Tibial artery (tissue), 4 donors: Measurements from ENCODE around the gene KRT23.

Experiments
- DNase-seq, 2 donors: peaks; one replicate each; pipeline ENCODE4 v3.0.0-alpha.2; 2019
- H3K27ac ChIP-seq, 2 donors: fragments of 200-600 bp; sonication (generic) in 1 of 2; 1 replicate in 1 of 2; 2 replicates in 1 of 2; pipeline ENCODE4 v1.5.1; 2018 to 2019; ENCODE audit warnings: mild to moderate bottlenecking in 1 of 2
- H3K27me3 ChIP-seq, 2 donors: fragments of 200-600 bp; sonication (generic) in 1 of 2; one replicate each; pipeline versions ENCODE4 v1.5.1 to v1.6.0; 2016 to 2019
- H3K36me3 ChIP-seq, 3 donors: fragments of 200-600 bp; sonication (generic) in 2 of 3; one replicate each; pipeline ENCODE4 v1.5.1; 2016 to 2019; ENCODE audit warnings: mild to moderate bottlenecking in 2 of 3
- H3K4me1 ChIP-seq, 4 donors: fragments of 200-600 bp; sonication (generic) in 2 of 4; 1 replicate in 3 of 4; 2 replicates in 1 of 4; pipeline ENCODE4 v1.5.1; 2016 to 2019
- H3K4me3 ChIP-seq, 2 donors: fragments of 200-600 bp; sonication (generic) in 1 of 2; 1 replicate in 1 of 2; 2 replicates in 1 of 2; pipeline ENCODE4 v1.5.1; 2018 to 2019; ENCODE audit warnings: mild to moderate bottlenecking in 2 of 2
- H3K9me3 ChIP-seq, 3 donors: fragments of 200-600 bp; sonication (generic) in 1 of 3; one replicate each; pipeline ENCODE4 v1.5.1; 2016 to 2019
- CTCF ChIP-seq, 2 experiments: fragments of 200-600 bp in 1 of 2; fragments of 450-650 bp in 1 of 2; IDR thresholded peaks; one replicate each; pipeline ENCODE4 v1.5.1; 2017 to 2019; ENCODE audit warnings: antibody characterized with exemption in 2 of 2, mild to moderate bottlenecking in 1 of 2, moderate library complexity in 1 of 2
- intact Hi-C: fragments of 100-400 bp; cut with DNase I; formaldehyde crosslinking; loops from one replicate; pipeline ENCODE4 v1.15.0; 2023; ENCODE audit warnings: low total_unique reads

KRT23 gene

GRCh38 chr17:40980117-40980516 lies 42.7 kb upstream of the KRT23 start:
- intact Hi-C loops: no loop called here
- no peak overlapping the region for H3K27ac ChIP-seq
- no peak for TF ChIP-seq CTCF (IDR thresholded peaks at IDR 0.05)

GRCh38 chr17:40978575-40979151 lies 41.2 kb upstream of the KRT23 start:
- intact Hi-C loops: no loop called here

More at GRCh38 chr17:40980117-40980516, 42.7 kb upstream of the KRT23 start:
- no peaks in the 10 kb centered on the region for H3K9me3 ChIP-seq
- H3K4me3 ChIP-seq: no peak overlapping the region
- no peaks in the 10 kb centered on the region for H3K36me3 ChIP-seq
- peaks cover 0 to 10% of the 10 kb centered on the region in 2 donors for H3K27me3 ChIP-seq
- DNase-seq: no peak
- H3K4me1 ChIP-seq: peaks cover 0 to 7% (median 5%) of the 10 kb centered on the region in 4 donors

GRCh38 chr17:40975516-40975915 lies 38.1 kb upstream of the KRT23 start:
- H3K27ac ChIP-seq: no peak overlapping the region

More at GRCh38 chr17:40978575-40979151, 41.2 kb upstream of the KRT23 start:
- DNase-seq: no peak
- no peaks in the 10 kb centered on the region for H3K36me3 ChIP-seq
- no peak for TF ChIP-seq CTCF (IDR thresholded peaks at IDR 0.05)
- H3K4me3 ChIP-seq: no peak overlapping the region
- H3K27me3 ChIP-seq: peaks cover 0 to 10% of the 10 kb centered on the region in 2 donors
- H3K4me1 ChIP-seq: peaks cover 0 to 7% (median 5%) of the 10 kb centered on the region in 4 donors
- no peak overlapping the region for H3K27ac ChIP-seq
- H3K9me3 ChIP-seq: no peaks in the 10 kb centered on the region

GRCh38 chr17:40974366-40974765 lies 36.9 kb upstream of the KRT23 start:
- TF ChIP-seq CTCF (IDR thresholded peaks at IDR 0.05): no peak
- Histone ChIP-seq H3K27me3 (peaks cover 0 to 10% of the 10 kb centered on the region in 2 donors), H3K36me3 (no peaks in the 10 kb centered on the region), H3K4me3 (no peak overlapping the region), H3K27ac (no peak overlapping the region), H3K4me1 (no peaks in the 10 kb centered on the region), H3K9me3 (no peaks in the 10 kb centered on the region)
- intact Hi-C loops: no loop called here
- no peak for DNase-seq

More at GRCh38 chr17:40975516-40975915, 38.1 kb upstream of the KRT23 start:
- H3K36me3 ChIP-seq: no peaks in the 10 kb centered on the region
- intact Hi-C loops: no loop called here
- H3K27me3 ChIP-seq: peaks cover 0 to 10% of the 10 kb centered on the region in 2 donors
- TF ChIP-seq CTCF (IDR thresholded peaks at IDR 0.05): no peak
- no peak for DNase-seq
- H3K4me3 ChIP-seq: no peak overlapping the region
- peaks cover 0 to 2% (median 1%) of the 10 kb centered on the region in 4 donors for H3K4me1 ChIP-seq
- H3K9me3 ChIP-seq: no peaks in the 10 kb centered on the region

- no peak for TF ChIP-seq CTCF (IDR thresholded peaks at IDR 0.05)
- no peaks in the 10 kb centered on the region for H3K36me3 ChIP-seq
- H3K4me1 ChIP-seq: no peaks in the 10 kb centered on the region
Measured at GRCh38 chr17:40967582-40967981, 30.1 kb upstream of the KRT23 start.

More at GRCh38 chr17:40967582-40967981, 30.1 kb upstream of the KRT23 start:
- no peak for DNase-seq
- Histone ChIP-seq H3K27ac (no peak overlapping the region), H3K9me3 (peaks cover 0 to 5% (median 0%) of the 10 kb centered on the region in 3 donors), H3K27me3 (no peaks in the 10 kb centered on the region), H3K4me3 (no peak overlapping the region)
- intact Hi-C loops: no loop called here
